Suprapubic skin (tissue), 4 donors: ENCODE measurements around the gene COL11A2. TPM values are rescaled to one million over a fixed set of nuclear protein-coding genes. Genes with fewer than 3 reads are reported as not detected.

ENCODE experiments used
- DNase-seq, 2 donors: peaks; one replicate each; pipeline ENCODE4 v3.0.0-alpha.2; 2019; ENCODE audit warnings: low spot score in 2 of 2
- H3K27ac ChIP-seq: fragments of 200-600 bp; sonication (generic); one replicate; pipeline ENCODE4 v1.5.1; 2019
- H3K27me3 ChIP-seq: fragments of 200-600 bp; sonication (generic); one replicate; pipeline ENCODE4 v1.5.1; 2019
- H3K36me3 ChIP-seq: fragments of 200-600 bp; sonication (generic); one replicate; pipeline ENCODE4 v1.5.1; 2019
- H3K4me1 ChIP-seq: fragments of 200-600 bp; sonication (generic); one replicate; pipeline ENCODE4 v1.5.1; 2019
- H3K4me3 ChIP-seq: fragments of 200-600 bp; sonication (generic); one replicate; pipeline ENCODE4 v1.5.1; 2019; ENCODE audit warnings: mild to moderate bottlenecking
- H3K9me3 ChIP-seq: fragments of 200-600 bp; sonication (generic); one replicate; pipeline ENCODE4 v1.5.1; 2019
- CTCF ChIP-seq, 2 donors: fragments of 200-600 bp in 1 of 2; fragments of 450-650 bp in 1 of 2; sonication (generic) in 1 of 2; IDR thresholded peaks; one replicate each; pipeline ENCODE4 v1.5.1; 2016 to 2019; ENCODE audit warnings: antibody characterized with exemption in 2 of 2, mild to moderate bottlenecking in 1 of 2, moderate library complexity in 1 of 2
- EP300 ChIP-seq: sonication (generic); formaldehyde crosslinking; IDR thresholded peaks from one replicate; pipeline ENCODE4 v1.6.1; 2017; ENCODE audit warnings: antibody characterized with exemption
- POLR2A ChIP-seq, 2 donors: fragments of 450-650 bp; IDR thresholded peaks; one replicate each; pipeline ENCODE4 v1.6.1; 2017; ENCODE audit warnings: antibody characterized with exemption in 2 of 2, mild to moderate bottlenecking in 2 of 2, moderate library complexity in 2 of 2
- POLR2AphosphoS5 ChIP-seq, 3 donors: sonication (generic); formaldehyde crosslinking; IDR thresholded peaks; one replicate each; pipeline ENCODE4 v1.6.1; 2017; ENCODE audit warnings: antibody characterized with exemption in 3 of 3
- WGBS: methylation state at CpG from one replicate; pipeline ENCODE4 v1.1.5; 2018; 5-methylcytosine and 5-hydroxymethylcytosine counted together
- total RNA-seq, 4 donors: library from RNA; depleted of rRNA; stranded (reverse); fragments of >200 nt; gene quantifications; one replicate each; pipeline ENCODE4 v1.1.0, GENCODE V29; 2016

COL11A2 gene
- total RNA-seq, 4 donors from 2014 or later: 0.21 to 0.97 (median 0.40) TPM

- Histone ChIP-seq H3K36me3 (no peaks in the 10 kb centered on the region), H3K9me3 (no peaks in the 10 kb centered on the region), H3K27me3 (no peaks in the 10 kb centered on the region), H3K4me3 (no peak overlapping the region), H3K4me1 (no peaks in the 10 kb centered on the region), H3K27ac (no peak overlapping the region)
- DNase-seq: no peak
- WGBS: 73% methylated on average over 6 of the region's 10 CpGs
- no peak for TF ChIP-seq POLR2A (IDR thresholded peaks at IDR 0.05)
- no peak for TF ChIP-seq POLR2AphosphoS5 (IDR thresholded peaks at IDR 0.05)
- no peak for TF ChIP-seq CTCF (IDR thresholded peaks at IDR 0.05)
- no peak for TF ChIP-seq EP300
Observed at GRCh38 chr6:33178755-33179475, 13.4 kb downstream of the COL11A2 start.

- TF ChIP-seq EP300: no peak
- no peak for TF ChIP-seq POLR2A (IDR thresholded peaks at IDR 0.05)
- no peak for TF ChIP-seq CTCF (IDR thresholded peaks at IDR 0.05)
- no peak for TF ChIP-seq POLR2AphosphoS5 (IDR thresholded peaks at IDR 0.05)
- Histone ChIP-seq H3K27me3 (no peaks in the 10 kb centered on the region), H3K4me1 (no peaks in the 10 kb centered on the region), H3K9me3 (no peaks in the 10 kb centered on the region), H3K4me3 (no peak overlapping the region), H3K36me3 (no peaks in the 10 kb centered on the region), H3K27ac (no peak overlapping the region)
- 80% methylated on average over 19 of the region's 19 CpGs for WGBS
- DNase-seq: peak in 1 of 2 donors; percentile 51
Observed at GRCh38 chr6:33177552-33178446, 14.5 kb downstream of the COL11A2 start.

GRCh38 chr6:33176906-33177305 is 15.4 kb downstream of the COL11A2 start:
- H3K36me3 ChIP-seq: no peaks in the 10 kb centered on the region
- 94% methylated on average over 7 of the region's 7 CpGs for WGBS

GRCh38 chr6:33175436-33176069 is 16.7 kb downstream of the COL11A2 start:
- WGBS: 81% methylated on average over 9 of the region's 10 CpGs
- H3K27me3 ChIP-seq: no peaks in the 10 kb centered on the region

More at GRCh38 chr6:33176906-33177305, 15.4 kb downstream of the COL11A2 start:
- no peaks in the 10 kb centered on the region for H3K9me3 ChIP-seq
- H3K27ac ChIP-seq: no peak overlapping the region
- TF ChIP-seq CTCF (IDR thresholded peaks at IDR 0.05) (no peak), EP300 (no peak), POLR2AphosphoS5 (IDR thresholded peaks at IDR 0.05) (no peak), POLR2A (IDR thresholded peaks at IDR 0.05) (no peak)
- DNase-seq: peak in 1 of 2 donors; percentile 39
- no peaks in the 10 kb centered on the region for H3K27me3 ChIP-seq
- no peak overlapping the region for H3K4me3 ChIP-seq
- no peaks in the 10 kb centered on the region for H3K4me1 ChIP-seq

More at GRCh38 chr6:33175436-33176069, 16.7 kb downstream of the COL11A2 start:
- H3K4me1 ChIP-seq: no peaks in the 10 kb centered on the region
- no peaks in the 10 kb centered on the region for H3K9me3 ChIP-seq
- no peak overlapping the region for H3K4me3 ChIP-seq
- no peaks in the 10 kb centered on the region for H3K36me3 ChIP-seq
- H3K27ac ChIP-seq: no peak overlapping the region
- DNase-seq: no peak
- TF ChIP-seq POLR2AphosphoS5 (IDR thresholded peaks at IDR 0.05) (no peak), EP300 (no peak), POLR2A (IDR thresholded peaks at IDR 0.05) (no peak), CTCF (IDR thresholded peaks at IDR 0.05) (no peak)
